Panc1 (cell line): ENCODE results near the gene DUS1L. TPM values are rescaled to one million over a fixed set of nuclear protein-coding genes. Genes with fewer than 3 reads are reported as not detected.

Source experiments
- ATAC-seq: fragments of 200-7000 bp; cut with Tn5 transposase; 2 replicates; pipeline ENCODE4 v1.9.1; 2020; ENCODE audit warnings: mild to moderate bottlenecking, moderate library complexity
- BruUV-seq: library from RNA; stranded (reverse); fragments of 400-500 nt; replicated peaks from 2 replicates; lab custom pipeline; 2021; lab: Mats Ljungman, UMichigan
- CTCF ChIA-PET: fragments of 300-600 bp; sonication (Branson Sonifier 250); formaldehyde crosslinking; loops from one replicate; lab custom pipeline; 2022; ENCODE audit warnings: antibody characterized with exemption; lab: Charles Lee
- POLR2A ChIA-PET: fragments of 300-600 bp; sonication (Branson Sonifier 250); formaldehyde crosslinking; loops from one replicate; lab custom pipeline; 2022; ENCODE audit warnings: antibody characterized with exemption; lab: Charles Lee
- DNase-seq: peaks from one replicate; pipeline ENCODE4 v3.0.0-alpha.2; 2010; ENCODE audit warnings: low read depth, low spot score
- H3K27ac ChIP-seq: 2 replicates; pipeline ENCODE4 v1.5.1; 2011; ENCODE audit warnings: mild to moderate bottlenecking, low read length, inconsistent platforms
- H3K27me3 ChIP-seq: fragments of 200-500 bp; sonication (Bioruptor generic); 2 replicates; pipeline ENCODE4 v1.6.0; 2014; ENCODE audit warnings: low read length, inconsistent platforms; ENCODE audit not compliant: control insufficient read depth, insufficient read depth
- H3K36me3 ChIP-seq: fragments of 200-500 bp; sonication (Bioruptor generic); 2 replicates; pipeline ENCODE4 v1.5.1; 2014; ENCODE audit warnings: inconsistent platforms, mild to moderate bottlenecking, low read length, moderate library complexity; ENCODE audit not compliant: control insufficient read depth, insufficient read depth
- H3K4me1 ChIP-seq: 2 replicates; pipeline ENCODE4 v1.5.1; 2011; ENCODE audit warnings: inconsistent platforms, mild to moderate bottlenecking, low read length, moderate library complexity; ENCODE audit not compliant: control insufficient read depth, insufficient read depth
- H3K4me3 ChIP-seq, 2 experiments: 2 replicates each; pipeline ENCODE4 v1.5.1; 2011 to 2012; ENCODE audit warnings: low read depth in 2 of 2, low read length in 2 of 2, mild to moderate bottlenecking in 2 of 2, inconsistent platforms in 1 of 2, moderate library complexity in 1 of 2
- H3K9me3 ChIP-seq: fragments of 200-500 bp; sonication (Bioruptor generic); 2 replicates; pipeline ENCODE4 v1.5.1; 2014; ENCODE audit warnings: low read depth, mild to moderate bottlenecking, inconsistent platforms, low read length, moderate library complexity; ENCODE audit not compliant: control insufficient read depth, insufficient read depth
- CTCF ChIP-seq: fragments of 450-650 bp; IDR thresholded peaks from 2 replicates; pipeline ENCODE4 v1.5.1; 2017; ENCODE audit warnings: mild to moderate bottlenecking
- POLR2AphosphoS5 ChIP-seq: IDR thresholded peaks from 2 replicates; pipeline ENCODE4 v1.6.1; 2012; ENCODE audit warnings: mild to moderate bottlenecking, low read depth, low read length, moderate library complexity
- REST ChIP-seq, 2 experiments: IDR thresholded peaks; 2 replicates each; pipeline ENCODE4 v1.6.1; 2011 to 2012; ENCODE audit warnings: low read depth in 2 of 2, control low read depth in 1 of 2, low read length in 1 of 2, mild to moderate bottlenecking in 1 of 2, moderate library complexity in 1 of 2; ENCODE audit not compliant: insufficient read depth in 1 of 2
- SIN3A ChIP-seq: IDR thresholded peaks from 2 replicates; pipeline ENCODE4 v1.6.1; 2012; ENCODE audit warnings: low read depth, mild to moderate bottlenecking, low read length, moderate library complexity, borderline replicate concordance; ENCODE audit not compliant: insufficient read depth
- TCF7L2 ChIP-seq: IDR thresholded peaks from 2 replicates; pipeline ENCODE4 v1.6.1; 2011; ENCODE audit warnings: mild to moderate bottlenecking, low read depth, low read length, inconsistent platforms
- in situ Hi-C: cut with HindIII; loops from 2 replicates; pipeline ENCODE4 v1.10.0; 2016; ENCODE audit warnings: low sequenced_read_pairs, low pct_unique_long_range_greater_than_20kb
- intact Hi-C: fragments of 100-400 bp; cut with micrococcal nuclease; formaldehyde crosslinking; loops from one replicate; pipeline ENCODE4 v1.10.0; 2022; ENCODE audit not compliant: unreplicated experiment
- total RNA-seq: library from RNA; stranded (reverse); gene quantifications from one replicate; pipeline ENCODE4 v1.2.1, GENCODE V29; 2021; ENCODE audit not compliant: unreplicated experiment

Gene DUS1L
- total RNA-seq, 1 experiment from 2014 or later: 115 TPM

DNA sequence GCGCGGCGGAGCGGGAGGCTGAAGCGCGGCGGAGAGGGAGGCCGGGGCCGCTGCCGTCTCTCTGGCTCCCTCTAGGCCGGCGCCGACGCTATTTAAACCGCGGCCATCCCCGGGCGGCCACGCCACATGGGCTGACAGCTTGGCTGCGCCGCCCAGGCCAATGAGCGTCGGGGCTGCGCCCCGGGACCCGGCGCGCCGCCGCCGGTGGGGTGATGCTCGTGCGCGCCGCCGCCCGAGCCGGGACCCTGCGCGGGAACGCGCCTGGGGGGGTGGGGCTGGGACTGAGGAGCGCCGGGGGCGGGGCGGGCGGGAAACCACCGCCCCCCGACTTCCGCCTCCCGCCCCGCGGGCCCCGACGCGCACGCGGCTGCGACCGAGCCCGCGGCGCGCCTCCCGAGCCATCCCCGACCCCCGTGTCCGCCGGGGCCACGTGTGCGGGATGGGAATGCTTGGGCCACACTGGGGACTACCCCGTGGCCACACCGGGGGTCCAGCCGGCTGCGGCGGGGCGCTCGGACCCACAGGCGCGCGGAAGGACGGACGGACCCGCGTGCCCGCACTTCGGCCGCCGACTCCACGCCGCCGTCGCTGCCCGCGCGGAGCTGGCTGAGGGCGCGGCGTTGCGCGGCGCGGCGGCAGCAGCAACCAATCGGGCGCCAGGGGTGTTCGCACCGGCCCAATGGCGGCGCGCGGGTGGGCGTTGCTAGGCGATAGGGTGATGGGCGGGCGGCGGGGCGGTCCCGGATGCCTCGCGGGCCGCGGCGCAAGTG, 32.8 kb upstream of the DUS1L start, which contains the start of gene FASN:
FASN (minus strand) TSS at position 68 of the 770 bp plus-strand sequence. CDS start 1,791 bp downstream, outside the sequence.
- ChIA-PET POLR2A (interaction anchor here (0.6 to 1.0 kb wide), 4 partner anchors 8 to 144 kb away, joined by 3 to 7 read pairs (median 6); no protein-coding TSS in a partner anchor), CTCF (interaction anchor here (0.7 kb wide), 1 partner anchor 15 kb away, joined by 3 read pairs; no protein-coding TSS in a partner anchor)
- DNase-seq: no peak
- no TSS peak for BruUV-seq
- peak within 1 kb of the TSS; percentile 86 to 88 for H3K4me3 ChIP-seq
- H3K27ac ChIP-seq: peak within 1 kb of the TSS; percentile 97
- peak; percentile 80 for ATAC-seq
- H3K27me3 ChIP-seq: no peaks in the 10 kb centered on the region
- H3K36me3 ChIP-seq: peaks cover 21% of the 10 kb centered on the region
- H3K4me1 ChIP-seq: peaks cover 59% of the 10 kb centered on the region
- in situ Hi-C loops (no loop called here), intact Hi-C loops (no loop called here)
- H3K9me3 ChIP-seq: no peaks in the 10 kb centered on the region
- TF ChIP-seq CTCF (peak; percentile 87; the same call in 1 of the 2 replicates), REST (IDR thresholded peaks at IDR 0.05; ENCODE audit: insufficient read depth in 1 of 2, low read depth in 2 of 2, low read length in 1 of 2) (peak in 1 of 2 experiments; percentile 17; a peak in 1 of 4 replicates), TCF7L2 (no peak), SIN3A (peak; percentile 95; the same call in 1 of the 2 replicates), POLR2AphosphoS5 (peak; percentile 97)

DNA sequence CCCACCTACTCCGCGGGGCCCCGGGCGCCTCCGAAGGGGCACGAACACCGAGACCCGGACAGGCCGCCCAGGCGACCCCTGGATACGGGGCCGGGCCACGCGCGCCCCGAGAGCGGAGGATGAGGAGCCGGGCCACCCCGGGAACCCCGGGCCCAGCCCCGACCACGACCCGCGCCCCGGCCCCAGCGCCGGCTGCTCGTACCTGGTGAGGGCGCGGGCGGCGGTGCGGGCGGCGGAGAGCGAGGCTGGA, 32.2 kb upstream of the DUS1L start:
- Histone ChIP-seq H3K4me3 (peak overlapping the region; percentile 86 to 88), H3K27ac (peak overlapping the region; percentile 86), H3K27me3 (no peaks in the 10 kb centered on the region), H3K36me3 (peaks cover 25% of the 10 kb centered on the region), H3K4me1 (peaks cover 55% of the 10 kb centered on the region), H3K9me3 (no peaks in the 10 kb centered on the region)
- in situ Hi-C loops: no loop called here
- BruUV-seq: no TSS peak
- TF ChIP-seq CTCF (no peak), TCF7L2 (peak; percentile 14; the same call in 1 of the 2 replicates)
- ChIA-PET POLR2A (interaction anchor here (0.6 kb wide), 1 partner anchor 8 kb away, joined by 6 read pairs; no protein-coding TSS in a partner anchor), CTCF (no interaction called here)
- ATAC-seq (no peak; the same call in none of the 2 replicates), DNase-seq (no peak)
- intact Hi-C loops: no loop called here
